ENCODE results near the gene PTGES.

The PTGES gene

GRCh38 chr9:129733632-129733953 is 19.2 kb downstream of the PTGES start:
- peaks cover 0 to 12% of the 10 kb centered on the region in 2 experiments for H3K36me3 ChIP-seq (ENCODE audit: control insufficient read depth in 1 of 2, insufficient read depth in 2 of 2, low read depth in 1 of 2, low read length in 2 of 2)
- H2BK15ac ChIP-seq (ENCODE audit: low read depth, poor library complexity, severe bottlenecking): no peak overlapping the region
- no peaks in the 10 kb centered on the region for H3K9me3 ChIP-seq (ENCODE audit: control insufficient read depth, low read length)
- no peak overlapping the region for H2BK120ac ChIP-seq (ENCODE audit: low read depth, low read length)
- H3K23ac ChIP-seq (ENCODE audit: low read length in 2 of 2): no peak overlapping the region
- no peak overlapping the region for H2BK5ac ChIP-seq (ENCODE audit: low read depth, low read length, poor library complexity, severe bottlenecking)
- no peak overlapping the region for H2BK12ac ChIP-seq (ENCODE audit: low read length in 2 of 2)
- WGBS: 95% methylated on average over 2 of the region's 2 CpGs
- no peak overlapping the region for H2AFZ ChIP-seq (ENCODE audit: low read depth, low read length)
- H3K4me1 ChIP-seq (ENCODE audit: control insufficient read depth, insufficient read depth, low read depth, low read length): peaks cover 4% of the 10 kb centered on the region
- H2AK5ac ChIP-seq (ENCODE audit: low read length, severe bottlenecking): no peak overlapping the region
- no peak overlapping the region for H3K4me2 ChIP-seq (ENCODE audit: low read length, poor library complexity, severe bottlenecking)
- H3K14ac ChIP-seq (ENCODE audit: low read length in 2 of 2): no peak overlapping the region
- no peak overlapping the region for H3K4ac ChIP-seq (ENCODE audit: low read depth in 1 of 2, low read length in 2 of 2)
- no peak overlapping the region for H3K27ac ChIP-seq (ENCODE audit: low read length, poor library complexity, severe bottlenecking)
- H3K4me3 ChIP-seq (ENCODE audit: insufficient read depth in 1 of 2, low read depth in 1 of 2, low read length in 2 of 2): no peak overlapping the region
- peak overlapping the region; percentile 21 for H4K91ac ChIP-seq (ENCODE audit: low read length)
- no peak overlapping the region for H4K8ac ChIP-seq (ENCODE audit: low read length)
- no peak overlapping the region for H3K18ac ChIP-seq (ENCODE audit: low read depth in 1 of 2, low read length in 2 of 2)
- H3K79me1 ChIP-seq (replicated peaks; ENCODE audit: low read length, poor library complexity, severe bottlenecking): no peaks in the 10 kb centered on the region
- peaks cover 0 to 29% of the 10 kb centered on the region in 2 experiments for H3K27me3 ChIP-seq (ENCODE audit: control insufficient read depth in 1 of 2, insufficient read depth in 1 of 2, low read length in 2 of 2)
- DNase-seq: no peak
- no peak overlapping the region for H3K9ac ChIP-seq (ENCODE audit: low read length)

GRCh38 chr9:129732946-129733631 is 19.8 kb downstream of the PTGES start:
- H3K4me1 ChIP-seq (ENCODE audit: control insufficient read depth, insufficient read depth, low read depth, low read length): peaks cover 3% of the 10 kb centered on the region
- no peak overlapping the region for H3K9ac ChIP-seq (ENCODE audit: low read length)
- H3K9me3 ChIP-seq (ENCODE audit: control insufficient read depth, low read length): no peaks in the 10 kb centered on the region
- no peak overlapping the region for H2AFZ ChIP-seq (ENCODE audit: low read depth, low read length)
- no peak overlapping the region for H4K91ac ChIP-seq (ENCODE audit: low read length)
- no peak overlapping the region for H3K23ac ChIP-seq (ENCODE audit: low read length in 2 of 2)
- H3K36me3 ChIP-seq (ENCODE audit: control insufficient read depth in 1 of 2, insufficient read depth in 2 of 2, low read depth in 1 of 2, low read length in 2 of 2): peaks cover 0 to 6% of the 10 kb centered on the region in 2 experiments
- H3K27ac ChIP-seq (ENCODE audit: low read length, poor library complexity, severe bottlenecking): no peak overlapping the region
- no peak overlapping the region for H2AK5ac ChIP-seq (ENCODE audit: low read length, severe bottlenecking)
- no peak overlapping the region for H2BK15ac ChIP-seq (ENCODE audit: low read depth, poor library complexity, severe bottlenecking)
- peaks cover 0 to 29% of the 10 kb centered on the region in 2 experiments for H3K27me3 ChIP-seq (ENCODE audit: control insufficient read depth in 1 of 2, insufficient read depth in 1 of 2, low read length in 2 of 2)
- no peak overlapping the region for H4K8ac ChIP-seq (ENCODE audit: low read length)
- no peak overlapping the region for H3K4me2 ChIP-seq (ENCODE audit: low read length, poor library complexity, severe bottlenecking)
- H3K18ac ChIP-seq (ENCODE audit: low read depth in 1 of 2, low read length in 2 of 2): no peak overlapping the region
- no peaks in the 10 kb centered on the region for H3K79me1 ChIP-seq (replicated peaks; ENCODE audit: low read length, poor library complexity, severe bottlenecking)
- no peak for DNase-seq
- H3K4me3 ChIP-seq (ENCODE audit: insufficient read depth in 1 of 2, low read depth in 1 of 2, low read length in 2 of 2): no peak overlapping the region
- H2BK120ac ChIP-seq (ENCODE audit: low read depth, low read length): no peak overlapping the region
- 89% methylated on average over 15 of the region's 23 CpGs for WGBS
- H3K14ac ChIP-seq (ENCODE audit: low read length in 2 of 2): no peak overlapping the region
- no peak overlapping the region for H2BK12ac ChIP-seq (ENCODE audit: low read length in 2 of 2)
- no peak overlapping the region for H2BK5ac ChIP-seq (ENCODE audit: low read depth, low read length, poor library complexity, severe bottlenecking)
- H3K4ac ChIP-seq (ENCODE audit: low read depth in 1 of 2, low read length in 2 of 2): no peak overlapping the region

DNA sequence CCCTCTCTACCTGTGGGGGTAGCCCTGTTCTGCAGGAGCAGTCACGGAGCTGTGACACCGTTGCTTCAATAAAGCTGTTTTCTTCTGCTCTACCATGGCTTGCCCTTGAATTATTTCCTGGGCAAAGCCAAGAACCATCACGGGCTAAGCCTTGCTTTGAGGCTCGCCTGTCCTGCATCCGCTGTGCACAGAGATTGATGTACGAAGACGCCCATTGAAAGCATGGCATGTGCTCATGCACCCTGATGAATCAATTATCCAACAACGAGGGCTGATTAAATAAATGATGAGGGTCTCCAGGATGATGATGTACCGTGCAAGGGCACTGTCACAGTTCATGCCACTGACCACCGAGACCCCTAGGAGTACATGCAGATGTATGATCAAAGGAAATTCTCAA is 20.7 kb downstream of the PTGES start:
- Histone ChIP-seq H2AK5ac (ENCODE audit: low read length, severe bottlenecking) (no peak overlapping the region), H3K27me3 (ENCODE audit: control insufficient read depth in 1 of 2, insufficient read depth in 1 of 2, low read length in 2 of 2) (peaks cover 0 to 29% of the 10 kb centered on the region in 2 experiments), H3K18ac (ENCODE audit: low read depth in 1 of 2, low read length in 2 of 2) (peak overlapping the region in 1 of 2 experiments; percentile 30), H3K27ac (ENCODE audit: low read length, poor library complexity, severe bottlenecking) (no peak overlapping the region), H3K9me3 (ENCODE audit: control insufficient read depth, low read length) (no peaks in the 10 kb centered on the region), H3K9ac (ENCODE audit: low read length) (no peak overlapping the region), H3K4me2 (ENCODE audit: low read length, poor library complexity, severe bottlenecking) (no peak overlapping the region), H3K4ac (ENCODE audit: low read depth in 1 of 2, low read length in 2 of 2) (no peak overlapping the region), H3K14ac (ENCODE audit: low read length in 2 of 2) (no peak overlapping the region), H2BK120ac (ENCODE audit: low read depth, low read length) (no peak overlapping the region), H2BK15ac (ENCODE audit: low read depth, poor library complexity, severe bottlenecking) (no peak overlapping the region), H4K8ac (ENCODE audit: low read length) (no peak overlapping the region), H3K4me3 (ENCODE audit: insufficient read depth in 1 of 2, low read depth in 1 of 2, low read length in 2 of 2) (no peak overlapping the region), H3K79me1 (replicated peaks; ENCODE audit: low read length, poor library complexity, severe bottlenecking) (no peaks in the 10 kb centered on the region), H2BK12ac (ENCODE audit: low read length in 2 of 2) (no peak overlapping the region), H2AFZ (ENCODE audit: low read depth, low read length) (no peak overlapping the region), H3K36me3 (ENCODE audit: control insufficient read depth in 1 of 2, insufficient read depth in 2 of 2, low read depth in 1 of 2, low read length in 2 of 2) (peaks cover 0 to 3% of the 10 kb centered on the region in 2 experiments), H3K4me1 (ENCODE audit: control insufficient read depth, insufficient read depth, low read depth, low read length) (no peaks in the 10 kb centered on the region), H3K23ac (ENCODE audit: low read length in 2 of 2) (no peak overlapping the region), H4K91ac (ENCODE audit: low read length) (no peak overlapping the region), H2BK5ac (ENCODE audit: low read depth, low read length, poor library complexity, severe bottlenecking) (no peak overlapping the region)
- WGBS: 86% methylated on average over 10 of the region's 10 CpGs
- no peak for DNase-seq

DNA sequence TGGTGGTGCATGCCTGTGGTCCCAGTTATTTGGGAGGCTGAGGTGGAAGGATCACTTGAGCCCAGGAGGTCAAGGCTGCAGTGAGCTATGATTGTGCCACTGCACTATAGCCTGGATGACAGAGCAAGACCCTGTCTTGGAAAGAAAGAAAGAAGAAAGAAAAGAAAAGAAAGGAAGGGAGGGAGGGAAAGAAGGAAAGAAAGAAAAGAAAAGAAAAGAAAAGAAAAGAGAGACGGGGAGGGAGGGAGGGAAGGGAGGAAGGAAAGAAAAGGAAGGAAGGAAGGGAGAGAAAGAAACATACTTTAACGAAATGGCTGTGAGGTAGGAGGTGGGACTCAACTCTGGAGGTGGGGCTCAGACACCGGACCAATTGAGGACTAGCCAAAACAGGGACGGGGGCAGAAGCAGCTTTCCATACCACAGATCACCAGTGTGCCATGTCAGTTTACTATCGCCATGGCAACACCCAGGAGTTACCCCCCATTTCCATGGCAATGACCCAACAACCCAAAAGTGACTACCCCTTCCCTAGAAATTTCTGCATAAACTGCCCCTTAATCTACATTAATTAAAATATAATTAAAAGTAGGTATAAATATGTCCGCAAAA is 21.3 kb downstream of the PTGES start:
- no peak overlapping the region for H2BK12ac ChIP-seq (ENCODE audit: low read length in 2 of 2)
- H3K9me3 ChIP-seq (ENCODE audit: control insufficient read depth, low read length): no peaks in the 10 kb centered on the region
- no peak overlapping the region for H3K14ac ChIP-seq (ENCODE audit: low read length in 2 of 2)
- no peak overlapping the region for H2BK120ac ChIP-seq (ENCODE audit: low read depth, low read length)
- H3K9ac ChIP-seq (ENCODE audit: low read length): no peak overlapping the region
- H3K4ac ChIP-seq (ENCODE audit: low read depth in 1 of 2, low read length in 2 of 2): no peak overlapping the region
- H3K4me3 ChIP-seq (ENCODE audit: insufficient read depth in 1 of 2, low read depth in 1 of 2, low read length in 2 of 2): no peak overlapping the region
- no peak overlapping the region for H2BK15ac ChIP-seq (ENCODE audit: low read depth, poor library complexity, severe bottlenecking)
- H2AK5ac ChIP-seq (ENCODE audit: low read length, severe bottlenecking): no peak overlapping the region
- no peak overlapping the region for H3K18ac ChIP-seq (ENCODE audit: low read depth in 1 of 2, low read length in 2 of 2)
- no peak for DNase-seq
- H4K8ac ChIP-seq (ENCODE audit: low read length): no peak overlapping the region
- 75% methylated on average over 6 of the region's 6 CpGs for WGBS
- no peak overlapping the region for H2AFZ ChIP-seq (ENCODE audit: low read depth, low read length)
- H3K27ac ChIP-seq (ENCODE audit: low read length, poor library complexity, severe bottlenecking): no peak overlapping the region
- no peak overlapping the region for H3K23ac ChIP-seq (ENCODE audit: low read length in 2 of 2)
- H3K79me1 ChIP-seq (replicated peaks; ENCODE audit: low read length, poor library complexity, severe bottlenecking): no peaks in the 10 kb centered on the region
- no peak overlapping the region for H4K91ac ChIP-seq (ENCODE audit: low read length)
- no peak overlapping the region for H3K4me2 ChIP-seq (ENCODE audit: low read length, poor library complexity, severe bottlenecking)
- no peaks in the 10 kb centered on the region for H3K4me1 ChIP-seq (ENCODE audit: control insufficient read depth, insufficient read depth, low read depth, low read length)
- H3K36me3 ChIP-seq (ENCODE audit: control insufficient read depth in 1 of 2, insufficient read depth in 2 of 2, low read depth in 1 of 2, low read length in 2 of 2): no peaks in the 10 kb centered on the region
- peaks cover 0 to 29% of the 10 kb centered on the region in 2 experiments for H3K27me3 ChIP-seq (ENCODE audit: control insufficient read depth in 1 of 2, insufficient read depth in 1 of 2, low read length in 2 of 2)
- no peak overlapping the region for H2BK5ac ChIP-seq (ENCODE audit: low read depth, low read length, poor library complexity, severe bottlenecking)

Measured in mesenchymal stem cell (in vitro differentiated cells and primary cell).